Stimulated activated naive CD8-positive, alpha-beta T cell treated with anti-CD3 and anti-CD28 coated beads, Interleukin-15, Interleukin-2, amounts not matched to agents 100 ng/mL and 50 ng/mL, for 24 hours (primary cell): ENCODE measurements around the gene MLYCD.

Experiments used
- H3K27ac Mint-ChIP-seq: one replicate; pipeline ENCODE4 v1.8.0; 2021; ENCODE audit warnings: mild to moderate bottlenecking, mixed read lengths
- H3K27me3 Mint-ChIP-seq: one replicate; pipeline ENCODE4 v1.8.0; 2021; ENCODE audit warnings: mixed read lengths
- H3K36me3 Mint-ChIP-seq: one replicate; pipeline ENCODE4 v1.8.0; 2021; ENCODE audit warnings: low read depth, mixed read lengths
- H3K4me1 Mint-ChIP-seq: one replicate; pipeline ENCODE4 v1.8.0; 2021; ENCODE audit warnings: low read depth, mixed read lengths
- H3K4me3 Mint-ChIP-seq: one replicate; pipeline ENCODE4 v1.8.0; 2021; ENCODE audit warnings: mild to moderate bottlenecking, mixed read lengths
- H3K9me3 Mint-ChIP-seq: one replicate; pipeline ENCODE4 v1.8.0; 2021; ENCODE audit warnings: mixed read lengths

MLYCD gene

GRCh38 chr16:83969771-83970429 lies 71.0 kb downstream of the MLYCD start:
- Mint-ChIP-seq H3K36me3 (no peaks in the 10 kb centered on the region), H3K27me3 (peaks cover 20% of the 10 kb centered on the region), H3K9me3 (no peaks in the 10 kb centered on the region), H3K4me1 (peaks cover 4% of the 10 kb centered on the region), H3K4me3 (no peak overlapping the region), H3K27ac (no peak overlapping the region)

- H3K27ac Mint-ChIP-seq: no peak overlapping the region
- no peaks in the 10 kb centered on the region for H3K9me3 Mint-ChIP-seq
- peaks cover 20% of the 10 kb centered on the region for H3K27me3 Mint-ChIP-seq
- no peak overlapping the region for H3K4me3 Mint-ChIP-seq
- peaks cover 4% of the 10 kb centered on the region for H3K4me1 Mint-ChIP-seq
- no peaks in the 10 kb centered on the region for H3K36me3 Mint-ChIP-seq
Observed at GRCh38 chr16:83970430-83970815, 71.5 kb downstream of the MLYCD start.

GRCh38 chr16:83971165-83972130 lies 72.5 kb downstream of the MLYCD start:
- H3K9me3 Mint-ChIP-seq: no peaks in the 10 kb centered on the region
- H3K4me1 Mint-ChIP-seq: peaks cover 4% of the 10 kb centered on the region
- no peaks in the 10 kb centered on the region for H3K36me3 Mint-ChIP-seq
- H3K27me3 Mint-ChIP-seq: peaks cover 20% of the 10 kb centered on the region
- no peak overlapping the region for H3K4me3 Mint-ChIP-seq
- H3K27ac Mint-ChIP-seq: no peak overlapping the region

- Mint-ChIP-seq H3K4me1 (peaks cover 4% of the 10 kb centered on the region), H3K36me3 (no peaks in the 10 kb centered on the region), H3K9me3 (no peaks in the 10 kb centered on the region), H3K27ac (no peak overlapping the region), H3K27me3 (peaks cover 20% of the 10 kb centered on the region), H3K4me3 (no peak overlapping the region)
Observed at GRCh38 chr16:83972256-83973008, 73.5 kb downstream of the MLYCD start.

GRCh38 chr16:83973077-83973476 lies 74.2 kb downstream of the MLYCD start:
- Mint-ChIP-seq H3K36me3 (no peaks in the 10 kb centered on the region), H3K9me3 (peaks cover 3% of the 10 kb centered on the region), H3K27ac (no peak overlapping the region), H3K27me3 (peaks cover 16% of the 10 kb centered on the region), H3K4me1 (no peaks in the 10 kb centered on the region), H3K4me3 (no peak overlapping the region)

GRCh38 chr16:83973581-83974385 lies 74.9 kb downstream of the MLYCD start:
- no peaks in the 10 kb centered on the region for H3K4me1 Mint-ChIP-seq
- H3K36me3 Mint-ChIP-seq: no peaks in the 10 kb centered on the region
- peaks cover 9% of the 10 kb centered on the region for H3K9me3 Mint-ChIP-seq
- no peak overlapping the region for H3K27ac Mint-ChIP-seq
- H3K27me3 Mint-ChIP-seq: peaks cover 16% of the 10 kb centered on the region
- no peak overlapping the region for H3K4me3 Mint-ChIP-seq

GRCh38 chr16:83974475-83974874 lies 75.6 kb downstream of the MLYCD start:
- no peak overlapping the region for H3K27ac Mint-ChIP-seq
- no peak overlapping the region for H3K4me3 Mint-ChIP-seq
- peaks cover 11% of the 10 kb centered on the region for H3K27me3 Mint-ChIP-seq
- peaks cover 9% of the 10 kb centered on the region for H3K9me3 Mint-ChIP-seq
- no peaks in the 10 kb centered on the region for H3K4me1 Mint-ChIP-seq
- no peaks in the 10 kb centered on the region for H3K36me3 Mint-ChIP-seq

GRCh38 chr16:83975590-83976260 lies 76.8 kb downstream of the MLYCD start:
- Mint-ChIP-seq H3K9me3 (peaks cover 9% of the 10 kb centered on the region), H3K4me3 (no peak overlapping the region), H3K27me3 (peaks cover 4% of the 10 kb centered on the region), H3K27ac (no peak overlapping the region), H3K4me1 (no peaks in the 10 kb centered on the region), H3K36me3 (no peaks in the 10 kb centered on the region)
